A673 (cell line): ENCODE data around the gene ASTN1. TPM values are rescaled to one million over a fixed set of nuclear protein-coding genes. Genes with fewer than 3 reads are reported as not detected.

Source experiments
- BruUV-seq: library from RNA; stranded (reverse); fragments of 400-500 nt; replicated peaks from 2 replicates; lab custom pipeline; 2021; lab: Mats Ljungman, UMichigan
- CTCF ChIA-PET: fragments of 300-600 bp; sonication (Branson Sonifier 250); formaldehyde crosslinking; loops from one replicate; lab custom pipeline; 2022; ENCODE audit warnings: antibody characterized with exemption; lab: Charles Lee
- POLR2A ChIA-PET: fragments of 300-600 bp; sonication (Branson Sonifier 250); formaldehyde crosslinking; loops from one replicate; lab custom pipeline; 2022; ENCODE audit warnings: antibody characterized with exemption; ENCODE audit not compliant: low non-redundant PET; lab: Charles Lee
- DNase-seq: peaks from one replicate; pipeline ENCODE4 v3.0.0-alpha.2; 2015; ENCODE audit warnings: low spot score
- H3K27ac ChIP-seq: fragments of 200-600 bp; sonication (generic); 2 replicates; pipeline ENCODE4 v1.5.1; 2016; ENCODE audit warnings: mixed run types, low read depth, mild to moderate bottlenecking, mixed read lengths, antibody characterized with exemption, low read length; ENCODE audit not compliant: poor library complexity, severe bottlenecking
- H3K27me3 ChIP-seq: fragments of 200-600 bp; sonication (generic); replicated peaks from 2 replicates; pipeline ENCODE4 v1.6.1; 2017; ENCODE audit warnings: mixed run types, low read depth, mild to moderate bottlenecking, mixed read lengths, antibody characterized with exemption, low read length; ENCODE audit not compliant: insufficient read depth, poor library complexity
- H3K36me3 ChIP-seq: fragments of 200-600 bp; sonication (generic); 2 replicates; pipeline ENCODE4 v1.6.1; 2016; ENCODE audit warnings: mixed run types, mild to moderate bottlenecking, mixed read lengths, antibody characterized with exemption, low read length; ENCODE audit not compliant: insufficient read depth, poor library complexity, severe bottlenecking
- H3K4me1 ChIP-seq: fragments of 200-600 bp; sonication (generic); 2 replicates; pipeline ENCODE4 v1.6.1; 2017; ENCODE audit warnings: mixed run types, mild to moderate bottlenecking, mixed read lengths, antibody characterized with exemption, low read length; ENCODE audit not compliant: insufficient read depth, poor library complexity, severe bottlenecking
- H3K4me3 ChIP-seq: fragments of 200-600 bp; sonication (generic); 2 replicates; pipeline ENCODE4 v1.5.1; 2016; ENCODE audit warnings: low read depth, mixed run types, mild to moderate bottlenecking, mixed read lengths, low read length; ENCODE audit not compliant: poor library complexity, severe bottlenecking
- H3K9me3 ChIP-seq: fragments of 200-600 bp; sonication (generic); 2 replicates; pipeline ENCODE4 v1.6.1; 2016; ENCODE audit warnings: mixed run types, low read depth, mild to moderate bottlenecking, mixed read lengths, antibody characterized with exemption, low read length; ENCODE audit not compliant: poor library complexity, severe bottlenecking
- CTCF ChIP-seq: fragments of 300-800, 200-600 bp; sonication (generic); conservative IDR thresholded peaks from 2 replicates; pipeline ENCODE4 v1.5.1; 2017; ENCODE audit warnings: low read depth, mild to moderate bottlenecking, antibody characterized with exemption, low read length, moderate library complexity, mixed read lengths
- EZH2 ChIP-seq: fragments of 200-600 bp; sonication (generic); IDR thresholded peaks from 2 replicates; pipeline ENCODE4 v1.6.1; 2017; ENCODE audit warnings: borderline replicate concordance, low read depth, mild to moderate bottlenecking, mixed read lengths, antibody characterized with exemption, low read length; ENCODE audit not compliant: poor library complexity, severe bottlenecking
- intact Hi-C: fragments of 100-400 bp; cut with micrococcal nuclease; formaldehyde crosslinking; loops from one replicate; pipeline ENCODE4 v1.10.0; 2022; ENCODE audit not compliant: unreplicated experiment
- total RNA-seq: library from RNA; stranded (reverse); gene quantifications from 2 replicates; pipeline ENCODE4 v1.2.3, GENCODE V29; 2021

Gene ASTN1
- total RNA-seq, 1 experiment from 2014 or later, result 0.41 TPM

DNA sequence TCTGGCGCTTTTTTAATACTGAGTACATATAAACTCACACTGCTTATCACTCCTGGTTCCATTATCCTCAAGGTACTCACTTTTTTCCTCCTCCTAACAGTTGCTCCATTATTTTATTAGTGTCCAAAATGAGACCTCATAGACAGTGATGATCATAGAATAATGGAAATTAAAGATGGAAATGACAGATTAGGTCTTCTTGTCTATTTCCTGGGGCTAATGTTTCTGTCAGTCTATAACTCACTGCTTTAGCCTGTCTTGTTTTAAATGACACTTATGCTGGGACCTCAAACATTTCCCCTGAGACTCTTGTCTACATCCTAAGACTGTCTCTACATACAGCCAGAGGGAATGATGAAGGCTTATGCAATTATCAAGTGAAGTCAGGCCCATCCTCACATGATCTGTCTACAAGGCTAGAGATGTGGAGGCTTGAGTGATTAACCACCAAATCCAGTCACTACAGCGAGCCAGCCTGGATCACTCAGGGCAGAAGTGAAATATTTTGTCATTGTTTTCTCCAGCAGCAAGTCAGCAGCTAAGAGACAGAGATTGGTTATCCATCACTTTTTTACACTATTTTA lies 152.1 kb downstream of the ASTN1 start:
- intact Hi-C loops, result no loop called here
- Histone ChIP-seq H3K4me1 (no peaks in the 10 kb centered on the region), H3K27ac (no peak overlapping the region), H3K36me3 (no peaks in the 10 kb centered on the region), H3K9me3 (no peaks in the 10 kb centered on the region), H3K27me3 (no peaks in the 10 kb centered on the region), H3K4me3 (no peak overlapping the region)
- CTCF ChIA-PET, result no interaction called here
- no peak for TF ChIP-seq EZH2
- TF ChIP-seq CTCF, result no peak
- no TSS peak for BruUV-seq
- POLR2A ChIA-PET, result no interaction called here
- DNase-seq, result no peak

DNA sequence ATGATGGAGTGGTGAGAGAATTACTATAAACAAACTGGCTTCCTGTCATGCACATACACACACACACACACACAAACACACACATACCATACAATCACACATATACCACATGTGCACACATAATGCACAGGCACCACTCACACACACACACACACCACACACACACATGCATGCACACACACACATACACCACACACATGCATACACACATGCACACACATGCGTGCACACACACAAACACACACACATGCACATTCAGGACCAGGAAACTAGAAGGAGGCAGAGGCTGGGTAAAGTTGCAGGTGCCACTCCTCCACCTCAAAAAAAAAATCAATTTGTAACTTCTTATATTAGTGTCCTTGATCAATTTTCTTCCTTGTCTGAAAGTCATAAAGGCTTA lies 153.0 kb downstream of the ASTN1 start:
- BruUV-seq, result no TSS peak
- CTCF ChIA-PET, result no interaction called here
- Histone ChIP-seq H3K9me3 (no peaks in the 10 kb centered on the region), H3K4me3 (no peak overlapping the region), H3K36me3 (no peaks in the 10 kb centered on the region), H3K27me3 (no peaks in the 10 kb centered on the region), H3K4me1 (no peaks in the 10 kb centered on the region), H3K27ac (no peak overlapping the region)
- no peak for DNase-seq
- POLR2A ChIA-PET, result no interaction called here
- no peak for TF ChIP-seq CTCF
- TF ChIP-seq EZH2, result no peak
- intact Hi-C loops, result no loop called here

GRCh38 chr1:177010211-177010825 lies 154.2 kb downstream of the ASTN1 start:
- ChIA-PET POLR2A (no interaction called here), CTCF (no interaction called here)
- intact Hi-C loops, result no loop called here
- no TSS peak for BruUV-seq
- no peaks in the 10 kb centered on the region for H3K9me3 ChIP-seq
- no peak overlapping the region for H3K27ac ChIP-seq
- no peak overlapping the region for H3K4me3 ChIP-seq
- no peaks in the 10 kb centered on the region for H3K36me3 ChIP-seq
- H3K4me1 ChIP-seq, result no peaks in the 10 kb centered on the region
- TF ChIP-seq CTCF (no peak), EZH2 (no peak)
- DNase-seq, result no peak
- H3K27me3 ChIP-seq, result no peaks in the 10 kb centered on the region
